Activated CD4-positive, CD25-positive, alpha-beta regulatory T cell (primary cell): ENCODE results near the gene HNRNPC.
"Not testable (repeated sequence)": the region's sequence is repeated elsewhere in the genome, so short reads cannot be mapped to it uniquely, and the experiment has no call there.

ENCODE experiments used
- DNase-seq, 4 experiments: peaks; one replicate each; lab custom pipeline; 2025; lab: John Stamatoyannopoulos, UW

Gene HNRNPC

GRCh38 chr14:21191809-21192446 is 77.3 kb downstream of the HNRNPC start:
- DNase-seq, result peak in 3 of 4 experiments; percentile 26 to 54 (median 46)

GRCh38 chr14:21191261-21191808 is 77.9 kb downstream of the HNRNPC start:
- no peak for DNase-seq

GRCh38 chr14:21185491-21185890 is 83.8 kb downstream of the HNRNPC start:
- no peak for DNase-seq

GRCh38 chr14:21184254-21184653 is 85.0 kb downstream of the HNRNPC start:
- no peak for DNase-seq

GRCh38 chr14:21182166-21182565 is 87.1 kb downstream of the HNRNPC start:
- DNase-seq, result no peak

GRCh38 chr14:21171128-21171527 is 98.1 kb downstream of the HNRNPC start:
- DNase-seq, result no peak

- DNase-seq, result no peak
Measured at GRCh38 chr14:21169573-21169972, 99.7 kb downstream of the HNRNPC start.

GRCh38 chr14:21168055-21168454 is 101.2 kb downstream of the HNRNPC start:
- DNase-seq, result no peak

GRCh38 chr14:21165670-21166069 is 103.6 kb downstream of the HNRNPC start:
- DNase-seq, result not testable (repeated sequence)

- not testable (repeated sequence) for DNase-seq
Measured at GRCh38 chr14:21165002-21165605, 104.1 kb downstream of the HNRNPC start.

- no peak for DNase-seq
Measured at GRCh38 chr14:21163871-21164291, 105.4 kb downstream of the HNRNPC start.

- DNase-seq, result no peak
Measured at GRCh38 chr14:21162081-21162480, 107.2 kb downstream of the HNRNPC start.

- DNase-seq, result no peak
Measured at GRCh38 chr14:21160061-21160610, 109.1 kb downstream of the HNRNPC start.
